Peyer's patch (tissue), 4 donors: Measurements from ENCODE around the gene PIK3C2G. TPM values are rescaled to one million over a fixed set of nuclear protein-coding genes. Genes with fewer than 3 reads are reported as not detected.

Experiments
- DNase-seq, 3 donors: peaks; one replicate each; pipeline ENCODE4 v3.0.0-alpha.2; 2017 to 2019
- H3K27ac ChIP-seq, 4 donors: fragments of 200-600 bp; sonication (generic); one replicate each; pipeline ENCODE4 v1.5.1; 2016 to 2019
- H3K27me3 ChIP-seq, 2 donors: fragments of 200-600 bp; sonication (generic); one replicate each; pipeline ENCODE4 v1.5.1; 2019
- H3K36me3 ChIP-seq, 3 donors: fragments of 200-600 bp; sonication (generic); one replicate each; pipeline ENCODE4 v1.5.1; 2016 to 2019
- H3K4me1 ChIP-seq, 4 donors: fragments of 200-600 bp; sonication (generic); one replicate each; pipeline ENCODE4 v1.5.1; 2016 to 2019
- H3K4me3 ChIP-seq, 4 donors: fragments of 200-600 bp; sonication (generic); 1 replicate in 3 of 4; 2 replicates in 1 of 4; pipeline ENCODE4 v1.5.1; 2016 to 2019; ENCODE audit warnings: mild to moderate bottlenecking in 1 of 4
- H3K9me3 ChIP-seq, 4 donors: fragments of 200-600 bp; sonication (generic); one replicate each; pipeline ENCODE4 v1.5.1; 2016 to 2019; ENCODE audit warnings: mild to moderate bottlenecking in 1 of 4
- CTCF ChIP-seq, 6 experiments: fragments of 450-650 bp in 4 of 6; fragments of 200-600 bp in 2 of 6; sonication (generic) in 1 of 6; IDR thresholded peaks; one replicate each; pipeline ENCODE4 v1.5.1; 2017 to 2019; ENCODE audit warnings: antibody characterized with exemption in 6 of 6, mild to moderate bottlenecking in 3 of 6, moderate library complexity in 1 of 6
- POLR2A ChIP-seq, 2 donors: fragments of 450-650 bp; IDR thresholded peaks; one replicate each; pipeline ENCODE4 v1.5.1; 2017; ENCODE audit warnings: antibody characterized with exemption in 2 of 2, mild to moderate bottlenecking in 2 of 2, moderate library complexity in 2 of 2
- total RNA-seq, 4 donors: library from RNA; depleted of rRNA; stranded (reverse); fragments of >200 nt; gene quantifications; one replicate each; pipeline ENCODE4 v1.1.0, GENCODE V29; 2016

The PIK3C2G gene
- total RNA-seq, 4 donors from 2014 or later = 4.1 to 32.1 (median 24.6) TPM

DNA sequence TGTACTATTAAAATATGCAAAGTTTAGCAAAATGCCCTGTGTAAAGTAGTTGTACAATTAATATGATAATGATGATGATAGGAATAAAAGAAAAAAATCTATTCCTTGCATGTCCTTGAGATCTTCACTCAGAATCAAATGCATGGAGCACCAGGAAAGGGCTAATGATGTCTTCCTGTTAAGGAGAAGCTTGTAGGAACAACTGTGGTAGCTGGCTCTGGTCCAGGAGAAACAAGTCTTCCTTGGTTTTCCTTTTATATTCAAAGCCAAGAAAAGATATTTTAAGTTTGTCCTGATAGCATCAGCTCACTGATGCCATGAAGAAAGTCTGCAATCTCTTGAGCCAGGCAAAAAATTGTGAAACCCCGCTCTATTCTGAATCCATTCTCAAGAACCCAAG is 138.9 kb downstream of the PIK3C2G start:
- Histone ChIP-seq H3K27me3 (no peaks in the 10 kb centered on the region), H3K9me3 (no peaks in the 10 kb centered on the region), H3K36me3 (no peaks in the 10 kb centered on the region), H3K27ac (no peak overlapping the region), H3K4me3 (no peak overlapping the region), H3K4me1 (no peaks in the 10 kb centered on the region)
- no peak for TF ChIP-seq POLR2A (IDR thresholded peaks at IDR 0.05)
- no peak for TF ChIP-seq CTCF (IDR thresholded peaks at IDR 0.05)
- DNase-seq = no peak

- DNase-seq = no peak
- Histone ChIP-seq H3K27me3 (no peaks in the 10 kb centered on the region), H3K9me3 (no peaks in the 10 kb centered on the region), H3K4me1 (no peaks in the 10 kb centered on the region), H3K36me3 (no peaks in the 10 kb centered on the region), H3K4me3 (no peak overlapping the region), H3K27ac (no peak overlapping the region)
- TF ChIP-seq CTCF (IDR thresholded peaks at IDR 0.05) (no peak), POLR2A (IDR thresholded peaks at IDR 0.05) (no peak)
These were observed 141.7 kb downstream of the PIK3C2G start for GRCh38 chr12:18402872-18403611.

DNA sequence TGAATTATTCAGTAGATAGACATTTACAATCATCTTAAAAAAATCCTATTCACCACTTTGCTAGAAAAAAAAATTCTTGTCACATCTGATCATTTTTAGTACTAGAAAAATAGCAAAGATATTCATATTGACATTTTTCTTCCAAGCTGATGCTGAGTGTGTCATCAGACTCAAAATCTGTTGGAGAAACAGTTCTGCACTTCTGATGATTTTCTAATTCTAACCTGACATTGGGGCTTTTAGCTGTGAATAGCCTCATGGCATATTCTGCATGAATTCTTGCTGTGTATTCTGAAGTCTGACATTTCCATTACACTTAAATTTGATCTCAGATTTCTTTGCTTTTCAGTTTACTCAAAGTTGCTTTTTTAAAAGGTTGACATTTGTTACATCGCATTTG is 150.1 kb downstream of the PIK3C2G start:
- no peaks in the 10 kb centered on the region for H3K4me1 ChIP-seq
- no peaks in the 10 kb centered on the region for H3K36me3 ChIP-seq
- TF ChIP-seq CTCF (IDR thresholded peaks at IDR 0.05) (no peak), POLR2A (IDR thresholded peaks at IDR 0.05) (no peak)

GRCh38 chr12:18414671-18415070 is 153.4 kb downstream of the PIK3C2G start:
- no peak overlapping the region for H3K27ac ChIP-seq
- no peaks in the 10 kb centered on the region for H3K36me3 ChIP-seq
- no peaks in the 10 kb centered on the region for H3K9me3 ChIP-seq
- no peaks in the 10 kb centered on the region for H3K27me3 ChIP-seq
- H3K4me1 ChIP-seq = no peaks in the 10 kb centered on the region
- no peak for DNase-seq
- H3K4me3 ChIP-seq = no peak overlapping the region
- TF ChIP-seq CTCF (IDR thresholded peaks at IDR 0.05) (no peak), POLR2A (IDR thresholded peaks at IDR 0.05) (no peak)

More for the DNA sequence above, 150.1 kb downstream of the PIK3C2G start:
- no peak overlapping the region for H3K27ac ChIP-seq
- no peak overlapping the region for H3K4me3 ChIP-seq
- H3K27me3 ChIP-seq = no peaks in the 10 kb centered on the region
- no peaks in the 10 kb centered on the region for H3K9me3 ChIP-seq
- no peak for DNase-seq

- no peaks in the 10 kb centered on the region for H3K9me3 ChIP-seq
- TF ChIP-seq CTCF (IDR thresholded peaks at IDR 0.05) (peak in 1 of 6 experiments; percentile 13), POLR2A (IDR thresholded peaks at IDR 0.05) (no peak)
- H3K4me3 ChIP-seq = no peak overlapping the region
- DNase-seq = no peak
- H3K27me3 ChIP-seq = no peaks in the 10 kb centered on the region
- no peaks in the 10 kb centered on the region for H3K4me1 ChIP-seq
- H3K36me3 ChIP-seq = no peaks in the 10 kb centered on the region
- H3K27ac ChIP-seq = no peak overlapping the region
These were observed 153.9 kb downstream of the PIK3C2G start for GRCh38 chr12:18415227-18415626.
